SK-N-SH treated with all-trans-retinoic acid at 6 μM for 48 hours (cell line): ENCODE measurements around the gene TMEM174.

ENCODE experiments used
- ATAC-seq: fragments of 200-7000 bp; cut with Tn5 transposase; 3 replicates; pipeline ENCODE4 v1.9.1; 2020; ENCODE audit warnings: mild to moderate bottlenecking, moderate library complexity
- ARNTL ChIP-seq: fragments of 450-650 bp; formaldehyde crosslinking; IDR thresholded peaks from 2 replicates; pipeline ENCODE4 v1.5.0; 2020; ENCODE audit warnings: low read depth, mild to moderate bottlenecking, moderate library complexity, borderline replicate concordance
- BACH2 ChIP-seq: fragments of 250-450 bp; sonication (Bioruptor Pico); IDR thresholded peaks from 2 replicates; pipeline ENCODE4 v1.9.0; 2021; ENCODE audit warnings: mild to moderate bottlenecking, borderline replicate concordance
- CSDC2 ChIP-seq: fragments of 250-450 bp; sonication (Bioruptor Pico); IDR thresholded peaks from 2 replicates; pipeline ENCODE4 v1.5.0; 2020; ENCODE audit warnings: mild to moderate bottlenecking, moderate library complexity
- CSRNP3 ChIP-seq: fragments of 250-450 bp; sonication (Bioruptor Pico); IDR thresholded peaks from 2 replicates; pipeline ENCODE4 v1.5.1; 2021; ENCODE audit warnings: mild to moderate bottlenecking, moderate library complexity
- ESRRG ChIP-seq: fragments of 250-450 bp; sonication (Bioruptor Pico); IDR thresholded peaks from 2 replicates; pipeline ENCODE4 v1.6.1; 2021; ENCODE audit warnings: mild to moderate bottlenecking
- GLIS3 ChIP-seq: fragments of 250-450 bp; sonication (Bioruptor Pico); IDR thresholded peaks from 2 replicates; pipeline ENCODE4 v1.5.0; 2020; ENCODE audit warnings: mild to moderate bottlenecking, moderate library complexity
- ISL1 ChIP-seq: fragments of 250-450 bp; sonication (Bioruptor Pico); IDR thresholded peaks from 2 replicates; pipeline ENCODE4 v2.1.2; 2022; ENCODE audit warnings: mild to moderate bottlenecking, moderate library complexity
- PATZ1 ChIP-seq: fragments of 250-450 bp; sonication (Bioruptor Pico); IDR thresholded peaks from 2 replicates; pipeline ENCODE4 v1.8.0; 2020; ENCODE audit warnings: mild to moderate bottlenecking, moderate library complexity, borderline replicate concordance
- POU6F1 ChIP-seq: fragments of 250-450 bp; sonication (Bioruptor Pico); IDR thresholded peaks from 2 replicates; pipeline ENCODE4 v1.8.0; 2021; ENCODE audit warnings: low read depth, mild to moderate bottlenecking, moderate library complexity, borderline replicate concordance
- PPARA ChIP-seq: fragments of 250-450 bp; sonication (Bioruptor Pico); IDR thresholded peaks from 2 replicates; pipeline ENCODE4 v1.5.0; 2020; ENCODE audit warnings: mild to moderate bottlenecking, borderline replicate concordance
- RARB ChIP-seq: fragments of 250-450 bp; sonication (Bioruptor Pico); IDR thresholded peaks from 2 replicates; pipeline ENCODE4 v1.8.0; 2021; ENCODE audit warnings: mild to moderate bottlenecking, moderate library complexity
- SNAI2 ChIP-seq: fragments of 250-450 bp; sonication (Bioruptor Pico); IDR thresholded peaks from 2 replicates; pipeline ENCODE4 v1.5.0; 2020; ENCODE audit warnings: mild to moderate bottlenecking, moderate library complexity
- TCF4 ChIP-seq: fragments of 250-450 bp; sonication (Bioruptor Pico); IDR thresholded peaks from 2 replicates; pipeline ENCODE4 v1.8.0; 2021; ENCODE audit warnings: mild to moderate bottlenecking, moderate library complexity, borderline replicate concordance
- TOX ChIP-seq: fragments of 250-450 bp; sonication (Bioruptor Pico); IDR thresholded peaks from 2 replicates; pipeline ENCODE4 v1.8.0; 2021; ENCODE audit warnings: mild to moderate bottlenecking, moderate library complexity, borderline replicate concordance
- TSHZ2 ChIP-seq: fragments of 250-450 bp; sonication (Bioruptor Pico); IDR thresholded peaks from 2 replicates; pipeline ENCODE4 v1.5.0; 2020; ENCODE audit warnings: mild to moderate bottlenecking, moderate library complexity
- ZC3H10 ChIP-seq: fragments of 250-450 bp; sonication (Bioruptor Pico); IDR thresholded peaks from 2 replicates; pipeline ENCODE4 v1.5.1; 2021; ENCODE audit warnings: mild to moderate bottlenecking, moderate library complexity
- ZFP3 ChIP-seq: fragments of 250-450 bp; sonication (Bioruptor Pico); IDR thresholded peaks from 2 replicates; pipeline ENCODE4 v1.5.0; 2020; ENCODE audit warnings: mild to moderate bottlenecking, moderate library complexity
- ZFP30 ChIP-seq: fragments of 450-650 bp; formaldehyde crosslinking; IDR thresholded peaks from 2 replicates; pipeline ENCODE4 v1.5.0; 2022; ENCODE audit warnings: mild to moderate bottlenecking, moderate library complexity
- ZNF565 ChIP-seq: fragments of 450-650 bp; formaldehyde crosslinking; conservative IDR thresholded peaks from 2 replicates; pipeline ENCODE4 v1.5.0; 2020; ENCODE audit warnings: low read depth, mild to moderate bottlenecking, moderate library complexity
- ZNF70 ChIP-seq: fragments of 450-650 bp; formaldehyde crosslinking; IDR thresholded peaks from 2 replicates; pipeline ENCODE4 v1.5.0; 2020; ENCODE audit warnings: mild to moderate bottlenecking, moderate library complexity
- ZNF8 ChIP-seq: fragments of 450-650 bp; formaldehyde crosslinking; IDR thresholded peaks from 2 replicates; pipeline ENCODE4 v1.5.0; 2020; ENCODE audit warnings: mild to moderate bottlenecking, moderate library complexity
- TF ChIP-seq, protein P1 (sequence below): fragments of 250-450 bp; sonication (Bioruptor Pico); IDR thresholded peaks from 2 replicates; pipeline ENCODE4 v1.5.1; 2020; ENCODE audit warnings: low read depth, mild to moderate bottlenecking, moderate library complexity

TMEM174 gene

DNA sequence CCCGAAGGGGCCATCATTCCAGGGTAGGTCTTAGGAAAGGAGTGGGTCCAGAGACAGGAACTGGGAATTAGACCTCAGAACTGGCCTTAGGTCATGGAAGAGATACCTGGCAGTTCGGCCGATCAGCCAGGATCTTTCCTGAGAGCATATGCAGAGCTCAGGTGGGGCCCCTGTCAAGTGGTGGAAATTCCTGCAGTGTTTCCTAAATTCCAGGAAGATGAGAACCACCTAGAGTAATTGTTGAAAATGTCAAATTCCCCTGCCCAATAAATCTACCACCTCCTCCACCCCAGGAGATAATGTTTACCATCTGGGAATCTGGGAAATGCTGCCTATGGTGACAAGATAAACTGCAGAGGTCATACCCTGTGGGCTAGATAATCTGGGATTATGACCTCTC, 38.0 kb upstream of the TMEM174 start (continued):
- TF ChIP-seq POU6F1 (CRISPR knock-in tag) (no peak), SNAI2 (no peak)
- TF ChIP-seq, protein P1, sequence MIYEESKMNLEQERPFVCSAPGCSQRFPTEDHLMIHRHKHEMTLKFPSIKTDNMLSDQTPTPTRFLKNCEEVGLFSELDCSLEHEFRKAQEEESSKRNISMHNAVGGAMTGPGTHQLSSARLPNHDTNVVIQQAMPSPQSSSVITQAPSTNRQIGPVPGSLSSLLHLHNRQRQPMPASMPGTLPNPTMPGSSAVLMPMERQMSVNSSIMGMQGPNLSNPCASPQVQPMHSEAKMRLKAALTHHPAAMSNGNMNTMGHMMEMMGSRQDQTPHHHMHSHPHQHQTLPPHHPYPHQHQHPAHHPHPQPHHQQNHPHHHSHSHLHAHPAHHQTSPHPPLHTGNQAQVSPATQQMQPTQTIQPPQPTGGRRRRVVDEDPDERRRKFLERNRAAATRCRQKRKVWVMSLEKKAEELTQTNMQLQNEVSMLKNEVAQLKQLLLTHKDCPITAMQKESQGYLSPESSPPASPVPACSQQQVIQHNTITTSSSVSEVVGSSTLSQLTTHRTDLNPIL (CRISPR knock-in tag): no peak

DNA sequence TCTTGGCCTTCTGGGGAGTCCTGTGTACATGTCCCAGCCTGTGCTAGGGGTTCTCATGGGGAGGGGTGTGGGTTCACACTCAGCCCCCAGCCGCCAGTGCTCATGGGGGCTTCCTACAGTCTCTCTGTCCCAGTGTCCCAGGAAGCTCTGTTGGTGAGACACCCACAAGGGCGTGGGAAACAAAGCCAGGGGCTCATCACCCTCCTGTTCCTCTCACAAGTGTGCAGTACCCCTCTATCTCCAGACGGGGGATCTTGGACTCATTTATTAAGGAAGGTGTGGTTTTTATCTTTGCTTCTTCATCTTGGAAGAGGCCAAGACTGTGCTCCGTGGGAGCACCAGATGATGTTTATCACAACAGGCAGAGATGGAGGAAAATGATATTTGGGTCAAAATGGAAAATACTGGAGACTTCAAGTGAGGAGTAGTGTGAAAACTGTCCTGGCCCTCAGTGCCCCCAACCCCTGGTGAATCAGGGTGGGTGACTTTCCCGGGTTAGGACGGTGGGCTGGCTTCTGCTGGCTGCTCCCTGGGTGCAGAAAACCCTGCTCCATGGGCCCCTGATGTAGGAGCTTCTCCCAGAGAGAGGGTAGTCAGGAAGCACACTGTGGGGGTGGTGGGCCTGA, 37.5 kb upstream of the TMEM174 start:
- TF ChIP-seq ZFP3 (CRISPR knock-in tag) (no peak), TSHZ2 (CRISPR knock-in tag) (no peak), PPARA (CRISPR knock-in tag) (no peak), TCF4 (CRISPR knock-in tag) (no peak), ZFP30 (CRISPR knock-in tag) (no peak), GLIS3 (CRISPR knock-in tag) (no peak), BACH2 (no peak), ESRRG (CRISPR knock-in tag) (no peak), ZC3H10 (CRISPR knock-in tag) (no peak), TOX (no peak), ZNF8 (CRISPR knock-in tag) (no peak)
- ATAC-seq: peak; percentile 90

DNA sequence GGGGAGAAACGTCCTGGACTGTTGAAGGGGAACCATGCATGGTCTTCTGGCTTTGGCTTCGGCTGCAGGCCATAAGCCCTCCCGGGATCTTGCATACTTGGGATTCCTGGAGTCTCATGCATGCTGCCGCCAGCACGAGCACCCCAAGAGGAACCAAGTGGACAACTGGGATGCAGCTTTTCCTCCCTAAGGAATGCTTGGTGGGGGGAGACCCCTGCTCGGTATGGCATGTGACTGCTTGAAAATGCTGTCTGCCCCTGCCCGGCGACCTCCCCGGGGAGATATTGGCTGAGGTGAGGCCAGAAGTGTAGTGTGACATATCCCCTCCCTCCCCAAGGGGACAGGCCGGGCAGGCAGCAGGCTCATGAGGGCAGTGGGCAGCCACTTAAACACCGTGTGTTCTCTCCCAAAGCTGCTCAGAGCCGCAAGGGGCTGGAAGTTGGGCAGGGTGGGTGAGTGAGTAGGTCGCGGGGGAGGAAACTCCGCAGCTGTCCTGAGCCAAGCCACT, 36.9 kb upstream of the TMEM174 start:
- TF ChIP-seq BACH2 (no peak), ZNF565 (CRISPR knock-in tag) (no peak), ZC3H10 (CRISPR knock-in tag) (no peak), ISL1 (CRISPR knock-in tag) (no peak), RARB (CRISPR knock-in tag) (no peak), ZFP3 (CRISPR knock-in tag) (no peak), SNAI2 (no peak), CSDC2 (CRISPR knock-in tag) (no peak), TOX (no peak), ZFP30 (CRISPR knock-in tag) (no peak), ZNF8 (CRISPR knock-in tag) (no peak), CSRNP3 (CRISPR knock-in tag) (no peak), ARNTL (CRISPR knock-in tag) (no peak), ZNF70 (no peak), ESRRG (CRISPR knock-in tag) (no peak), GLIS3 (CRISPR knock-in tag) (no peak), PATZ1 (CRISPR knock-in tag) (no peak), TCF4 (CRISPR knock-in tag) (no peak)
- ATAC-seq: no peak; the same call in 2 of the 3 replicates
